NT2/D1 (cell line): ENCODE results near the gene RAB40B.

ENCODE experiments used
- DNase-seq: peaks from one replicate; pipeline ENCODE4 v3.0.0-alpha.2; 2011; ENCODE audit warnings: low read depth, low spot score
- H3K27me3 ChIP-seq: 2 replicates; pipeline ENCODE4 v1.6.0; 2011; ENCODE audit warnings: mild to moderate bottlenecking; ENCODE audit not compliant: insufficient read length, insufficient read depth
- H3K36me3 ChIP-seq: 2 replicates; pipeline ENCODE4 v1.6.1; 2011; ENCODE audit warnings: mild to moderate bottlenecking, low read length, mixed read lengths; ENCODE audit not compliant: insufficient read depth, insufficient read length
- H3K4me1 ChIP-seq: 2 replicates; pipeline ENCODE4 v1.5.1; 2011; ENCODE audit not compliant: insufficient read depth, insufficient read length
- H3K4me3 ChIP-seq: 2 replicates; pipeline ENCODE4 v1.5.1; 2011; ENCODE audit warnings: low read depth; ENCODE audit not compliant: insufficient read length
- H3K9ac ChIP-seq: 2 replicates; pipeline ENCODE4 v1.6.0; 2011; ENCODE audit warnings: low read depth; ENCODE audit not compliant: insufficient read length
- H3K9me3 ChIP-seq: 2 replicates; pipeline ENCODE4 v1.5.1; 2011; ENCODE audit warnings: mild to moderate bottlenecking, low read length; ENCODE audit not compliant: insufficient read depth
- SUZ12 ChIP-seq: IDR thresholded peaks from 2 replicates; pipeline ENCODE4 v1.6.1; 2011; ENCODE audit not compliant: insufficient read length, insufficient read depth; ENCODE audit errors: extremely low read depth
- YY1 ChIP-seq: IDR thresholded peaks from 2 replicates; pipeline ENCODE4 v1.6.1; 2011; ENCODE audit not compliant: insufficient read length, insufficient read depth
- ZNF274 ChIP-seq: IDR thresholded peaks from 2 replicates; pipeline ENCODE4 v1.6.1; 2011; ENCODE audit warnings: mild to moderate bottlenecking, low read depth, low read length

The RAB40B gene

DNA sequence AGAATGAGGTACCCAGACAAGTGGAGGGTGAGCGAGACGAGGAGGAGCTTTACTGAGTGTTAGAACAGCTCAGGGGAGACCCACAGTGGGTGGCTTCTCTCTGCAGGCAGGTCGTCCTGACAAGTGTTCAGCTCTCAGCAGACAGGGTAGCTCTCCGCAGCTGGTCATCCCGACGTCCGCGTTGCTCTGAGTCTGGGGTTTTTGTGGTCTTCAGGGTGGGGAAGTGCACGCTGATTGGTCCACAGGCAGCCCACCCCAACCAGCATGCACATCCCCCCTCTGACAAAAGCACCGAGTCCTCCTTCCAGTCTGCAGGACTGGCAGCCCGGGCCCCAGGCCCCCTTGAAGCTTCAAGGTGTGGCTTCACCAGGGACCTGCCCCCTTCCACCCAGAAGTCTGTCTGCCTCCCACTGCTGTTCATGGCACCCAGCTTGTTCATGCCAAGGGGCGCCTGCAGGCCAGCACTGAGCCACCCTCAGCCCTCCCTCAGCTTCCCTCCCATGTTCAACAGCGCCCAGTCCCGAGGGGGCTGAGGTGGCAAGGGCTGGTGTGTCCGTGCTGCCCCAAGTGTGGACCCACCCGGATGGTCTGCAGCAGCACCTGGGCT is 30.4 kb downstream of the RAB40B start:
- TF ChIP-seq ZNF274 = no peak
- DNase-seq = no peak
- Histone ChIP-seq H3K27me3 (no peaks in the 10 kb centered on the region), H3K9ac (peak overlapping the region; percentile 58), H3K4me3 (no peak overlapping the region), H3K9me3 (no peaks in the 10 kb centered on the region), H3K36me3 (no peaks in the 10 kb centered on the region), H3K4me1 (peaks cover 13% of the 10 kb centered on the region)

DNA sequence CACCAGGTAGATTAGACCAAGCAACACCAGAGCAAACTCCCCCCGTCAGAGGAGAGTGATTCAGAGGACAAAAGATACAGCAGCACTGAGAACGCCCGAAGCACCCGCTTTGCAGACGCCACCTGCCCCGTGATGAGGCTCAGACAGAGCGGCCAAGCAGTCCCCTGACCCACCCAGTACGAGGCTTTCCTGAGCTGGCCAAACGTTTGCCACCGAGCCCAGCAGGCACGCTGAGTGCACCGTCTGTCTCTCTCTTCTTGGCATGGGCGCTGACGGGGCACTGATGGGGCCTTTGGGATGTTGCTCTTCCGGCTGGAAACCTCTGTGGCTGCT is 30.9 kb downstream of the RAB40B start:
- H3K4me3 ChIP-seq = no peak overlapping the region

DNA sequence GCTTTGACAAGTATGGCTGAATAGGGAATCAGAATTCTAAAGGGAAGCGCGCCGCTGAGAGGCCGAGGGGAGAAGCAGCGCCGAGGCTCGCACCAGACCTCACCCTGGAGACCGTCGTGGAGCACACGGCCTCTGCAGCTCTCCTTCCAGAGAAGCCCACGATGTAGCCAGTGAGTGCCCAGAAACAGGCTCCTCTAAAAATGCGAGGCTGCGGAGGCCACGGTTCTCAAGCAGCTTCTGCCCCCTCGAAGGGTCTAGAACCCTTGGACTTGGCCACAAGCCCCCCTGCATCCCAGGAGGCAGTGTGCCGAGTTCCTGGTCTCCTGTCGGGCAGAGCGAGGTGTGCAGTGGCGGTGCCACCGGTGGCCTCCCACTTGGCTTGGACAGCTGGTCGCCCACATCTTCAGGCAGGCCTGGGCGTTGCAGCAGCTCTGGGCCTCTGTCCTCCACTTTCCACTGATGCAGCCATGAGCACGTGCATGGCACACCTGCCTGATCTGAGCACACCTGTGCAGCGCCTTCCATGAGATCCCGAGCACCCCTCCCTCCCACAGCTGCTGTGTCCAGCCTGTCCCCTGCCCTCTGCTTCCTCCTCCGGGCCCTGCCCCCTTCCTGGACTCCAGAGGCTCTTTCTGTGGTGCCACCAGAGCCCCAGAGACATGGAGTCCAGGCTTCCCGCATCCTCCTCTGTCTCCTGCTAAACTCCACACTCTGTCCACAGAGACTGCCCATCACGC is 31.4 kb downstream of the RAB40B start:
- no peaks in the 10 kb centered on the region for H3K36me3 ChIP-seq
- H3K4me3 ChIP-seq = no peak overlapping the region
- H3K27me3 ChIP-seq = no peaks in the 10 kb centered on the region
- peaks cover 13% of the 10 kb centered on the region for H3K4me1 ChIP-seq
- no peaks in the 10 kb centered on the region for H3K9me3 ChIP-seq
- no peak overlapping the region for H3K9ac ChIP-seq
- DNase-seq = no peak
- no peak for TF ChIP-seq ZNF274
- no peak for TF ChIP-seq YY1
- TF ChIP-seq SUZ12 = no peak

More for the DNA sequence above, 30.9 kb downstream of the RAB40B start:
- TF ChIP-seq ZNF274 (no peak), YY1 (no peak), SUZ12 (no peak)
- Histone ChIP-seq H3K36me3 (no peaks in the 10 kb centered on the region), H3K9ac (no peak overlapping the region), H3K9me3 (no peaks in the 10 kb centered on the region), H3K4me1 (peaks cover 13% of the 10 kb centered on the region), H3K27me3 (no peaks in the 10 kb centered on the region)
- DNase-seq = no peak

DNA sequence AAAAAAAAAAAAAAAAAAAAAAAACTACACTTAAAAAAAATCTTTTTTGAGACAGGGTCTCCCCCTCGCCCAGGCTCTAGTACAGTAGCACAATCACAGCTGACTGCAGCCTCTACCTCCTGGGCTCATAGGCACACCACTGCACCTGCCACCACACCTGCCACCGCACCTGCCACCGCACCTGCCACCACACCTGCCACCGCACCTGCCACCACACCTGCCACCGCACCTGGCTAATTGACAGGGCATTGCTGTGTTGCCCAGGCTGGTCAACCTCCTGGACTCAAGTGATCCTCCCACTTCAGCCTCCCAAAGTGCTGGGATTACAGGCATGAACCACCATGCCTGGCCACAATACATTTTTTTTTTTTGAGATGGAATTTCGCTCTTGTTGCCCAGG is 32.6 kb downstream of the RAB40B start:
- TF ChIP-seq ZNF274 = no peak
- no peak for TF ChIP-seq SUZ12
- TF ChIP-seq YY1 = no peak
- no peaks in the 10 kb centered on the region for H3K36me3 ChIP-seq
- DNase-seq = no peak
- peaks cover 13% of the 10 kb centered on the region for H3K4me1 ChIP-seq
- H3K9me3 ChIP-seq = no peaks in the 10 kb centered on the region
- H3K9ac ChIP-seq = no peak overlapping the region
- H3K4me3 ChIP-seq = no peak overlapping the region
- no peaks in the 10 kb centered on the region for H3K27me3 ChIP-seq

DNA sequence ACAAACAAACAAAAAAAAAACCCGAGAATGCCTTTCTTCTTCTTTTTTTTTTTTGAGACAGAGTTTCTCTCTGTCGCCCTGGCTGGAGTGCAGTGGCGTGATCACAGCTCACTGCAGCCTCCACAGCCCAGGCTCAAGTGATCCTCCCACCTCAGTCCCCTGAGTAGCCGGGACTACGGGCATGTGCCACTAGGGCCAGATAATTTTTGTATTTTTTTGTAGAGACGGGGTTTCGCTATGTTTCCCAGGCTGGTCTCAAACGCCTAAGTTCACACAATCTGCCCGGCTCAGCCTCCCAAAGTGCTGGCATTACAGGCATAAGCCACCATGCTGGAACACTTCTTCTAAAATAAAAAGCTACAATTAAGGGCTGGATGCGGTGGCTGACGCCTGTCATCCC is 33.3 kb downstream of the RAB40B start:
- TF ChIP-seq YY1 = no peak
- no peak for TF ChIP-seq ZNF274
- no peak for TF ChIP-seq SUZ12
- Histone ChIP-seq H3K4me3 (no peak overlapping the region), H3K27me3 (no peaks in the 10 kb centered on the region), H3K36me3 (no peaks in the 10 kb centered on the region), H3K4me1 (peaks cover 13% of the 10 kb centered on the region), H3K9ac (no peak overlapping the region), H3K9me3 (peaks cover 5% of the 10 kb centered on the region; the same call in 1 of the 2 replicates)
- DNase-seq = no peak

DNA sequence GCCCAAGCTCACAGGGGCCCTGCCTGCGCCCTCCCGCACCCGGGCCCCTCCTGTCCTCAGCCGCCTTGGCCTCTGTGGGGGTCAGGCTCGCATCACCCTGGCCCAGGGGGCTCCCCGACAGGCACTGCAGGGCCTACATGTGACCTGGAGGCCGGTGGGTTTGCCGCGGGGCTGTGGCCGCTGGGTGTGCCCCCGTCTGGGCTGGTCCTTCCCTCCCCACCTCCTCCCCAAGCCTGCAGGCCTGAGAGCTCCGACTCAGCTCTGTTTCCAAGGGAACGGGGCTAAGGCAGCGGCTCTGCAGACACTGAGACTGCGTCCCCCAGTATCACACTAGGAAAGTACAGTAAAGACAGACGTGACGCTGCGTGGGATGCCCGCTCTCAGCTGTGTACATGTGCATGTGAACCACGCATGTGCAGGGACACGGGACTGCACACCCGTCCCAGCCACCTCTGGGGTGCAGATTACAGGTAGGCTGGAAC is 33.8 kb downstream of the RAB40B start:
- Histone ChIP-seq H3K4me1 (peaks cover 13% of the 10 kb centered on the region), H3K9me3 (peaks cover 8% of the 10 kb centered on the region; the same call in 1 of the 2 replicates), H3K4me3 (no peak overlapping the region), H3K27me3 (no peaks in the 10 kb centered on the region), H3K36me3 (no peaks in the 10 kb centered on the region), H3K9ac (no peak overlapping the region)
- no peak for TF ChIP-seq YY1
- no peak for TF ChIP-seq SUZ12
- no peak for TF ChIP-seq ZNF274
- no peak for DNase-seq

DNA sequence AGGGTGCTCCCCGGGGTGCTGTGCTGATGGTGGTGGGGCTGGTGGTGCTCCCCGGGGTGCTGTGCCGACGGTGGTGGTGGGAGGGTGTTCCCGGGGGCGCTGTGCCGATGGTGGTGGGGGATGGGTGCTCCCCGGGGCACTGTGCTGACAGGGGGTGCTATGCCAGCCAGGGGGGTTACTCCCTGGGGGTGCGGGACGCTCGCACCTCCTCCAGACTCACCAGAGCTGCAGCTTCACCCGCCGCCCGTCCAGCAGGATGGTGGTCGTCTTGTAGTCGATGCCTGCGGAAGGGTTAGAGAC is 34.3 kb downstream of the RAB40B start:
- H3K4me3 ChIP-seq = no peak overlapping the region
- peaks cover 8% of the 10 kb centered on the region; the same call in 1 of the 2 replicates for H3K9me3 ChIP-seq
- H3K36me3 ChIP-seq = no peaks in the 10 kb centered on the region
- DNase-seq = no peak
- H3K27me3 ChIP-seq = no peaks in the 10 kb centered on the region
- H3K9ac ChIP-seq = no peak overlapping the region
- peaks cover 13% of the 10 kb centered on the region for H3K4me1 ChIP-seq
- TF ChIP-seq ZNF274 (no peak), YY1 (no peak), SUZ12 (no peak)
